ENCODE results near the gene ARL3. TPM values are rescaled to one million over a fixed set of nuclear protein-coding genes. Genes with fewer than 3 reads are reported as not detected.

ARL3 gene
- total RNA-seq, 4 donors from 2014 or later, result 2.2 to 3.4 (median 2.8) TPM

DNA sequence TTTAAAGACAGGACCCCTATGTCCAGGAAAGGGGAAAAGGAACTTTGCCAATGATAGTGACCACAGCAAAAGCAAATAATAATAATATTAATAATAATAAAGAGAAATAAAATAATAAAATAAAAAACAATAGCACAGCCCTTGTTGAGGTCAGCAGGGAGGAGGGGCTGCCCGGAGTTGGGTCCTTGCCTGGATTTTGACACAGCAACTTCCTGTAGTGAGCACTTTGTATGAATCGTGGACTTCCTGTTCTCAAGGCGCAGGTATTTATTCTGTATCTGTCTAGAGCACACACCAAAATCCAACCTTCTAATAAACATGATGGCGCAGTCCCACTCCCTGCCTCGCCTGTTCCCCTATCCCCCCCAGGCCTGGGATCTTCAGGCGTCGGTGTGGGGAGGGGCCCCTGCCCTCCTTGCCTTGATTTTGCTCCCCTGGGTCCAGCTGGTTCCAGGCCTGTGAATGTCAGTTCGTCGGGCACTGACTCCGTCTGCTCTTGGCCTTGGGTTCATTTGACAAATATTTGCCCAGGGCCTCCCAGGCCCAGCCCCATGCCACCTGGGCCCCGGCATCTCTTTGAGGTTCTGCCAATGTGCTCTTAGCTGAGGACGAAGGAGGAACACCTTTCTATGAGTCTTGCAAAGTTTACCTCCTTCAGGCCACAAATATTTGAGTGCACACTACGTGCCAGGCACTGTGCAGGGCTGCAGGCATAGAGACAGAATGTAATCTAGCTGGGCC, 56.0 kb downstream of the ARL3 start:
- H3K9me3 ChIP-seq, result no peaks in the 10 kb centered on the region
- peak overlapping the region; percentile 78 to 81 (median 80) for H3K27ac ChIP-seq
- H3K4me3 ChIP-seq, result no peak overlapping the region
- 20 to 48% methylated on average over 2 to 13 of the region's 13 CpGs for WGBS, 2 donors (ENCODE audit: low coverage in 1 of 2)
- peak; percentile 70 for DNase-seq
- in situ Hi-C loops (cut with MboI; ENCODE audit: low pct_ligation_motif_present in 1 of 4, low pct_unique_long_range_greater_than_20kb in 1 of 4, low sequenced_read_pairs in 3 of 4), result no loop called here
- H3K4me1 ChIP-seq, result peaks cover 28 to 50% (median 36%) of the 10 kb centered on the region in 4 donors
- TF ChIP-seq, protein P1, sequence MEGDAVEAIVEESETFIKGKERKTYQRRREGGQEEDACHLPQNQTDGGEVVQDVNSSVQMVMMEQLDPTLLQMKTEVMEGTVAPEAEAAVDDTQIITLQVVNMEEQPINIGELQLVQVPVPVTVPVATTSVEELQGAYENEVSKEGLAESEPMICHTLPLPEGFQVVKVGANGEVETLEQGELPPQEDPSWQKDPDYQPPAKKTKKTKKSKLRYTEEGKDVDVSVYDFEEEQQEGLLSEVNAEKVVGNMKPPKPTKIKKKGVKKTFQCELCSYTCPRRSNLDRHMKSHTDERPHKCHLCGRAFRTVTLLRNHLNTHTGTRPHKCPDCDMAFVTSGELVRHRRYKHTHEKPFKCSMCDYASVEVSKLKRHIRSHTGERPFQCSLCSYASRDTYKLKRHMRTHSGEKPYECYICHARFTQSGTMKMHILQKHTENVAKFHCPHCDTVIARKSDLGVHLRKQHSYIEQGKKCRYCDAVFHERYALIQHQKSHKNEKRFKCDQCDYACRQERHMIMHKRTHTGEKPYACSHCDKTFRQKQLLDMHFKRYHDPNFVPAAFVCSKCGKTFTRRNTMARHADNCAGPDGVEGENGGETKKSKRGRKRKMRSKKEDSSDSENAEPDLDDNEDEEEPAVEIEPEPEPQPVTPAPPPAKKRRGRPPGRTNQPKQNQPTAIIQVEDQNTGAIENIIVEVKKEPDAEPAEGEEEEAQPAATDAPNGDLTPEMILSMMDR (IDR thresholded peaks at IDR 0.05), result no peak
- TF ChIP-seq POLR2A (IDR thresholded peaks at IDR 0.05) (peak; percentile 21), POLR2AphosphoS5 (IDR thresholded peaks at IDR 0.05) (peak in 2 of 3 donors; percentile 46 to 63)
- peaks cover 0 to 34% (median 0%) of the 10 kb centered on the region in 4 donors for H3K36me3 ChIP-seq
- intact Hi-C loops (cut with DNase I; ENCODE audit: low total_unique reads), result no loop called here
- H3K27me3 ChIP-seq, result no peaks in the 10 kb centered on the region

GRCh38 chr10:102657451-102657850, 56.7 kb downstream of the ARL3 start:
- peaks cover 0 to 34% (median 0%) of the 10 kb centered on the region in 4 donors for H3K36me3 ChIP-seq
- in situ Hi-C loops (cut with MboI; ENCODE audit: low pct_ligation_motif_present in 1 of 4, low pct_unique_long_range_greater_than_20kb in 1 of 4, low sequenced_read_pairs in 3 of 4) (no loop called here), intact Hi-C loops (cut with DNase I; ENCODE audit: low total_unique reads) (no loop called here)
- TF ChIP-seq, protein P1 (IDR thresholded peaks at IDR 0.05), result no peak
- no peak for TF ChIP-seq POLR2AphosphoS5 (IDR thresholded peaks at IDR 0.05)
- no peak for TF ChIP-seq EP300 (IDR thresholded peaks at IDR 0.05; ENCODE audit: low read depth)
- 45% methylated on average over 11 of the region's 11 CpGs; no CpG with 5 or more reads in 1 of the 2 donors for WGBS, 2 donors (ENCODE audit: low coverage in 1 of 2)
- H3K27me3 ChIP-seq, result no peaks in the 10 kb centered on the region
- DNase-seq, result no peak
- peak overlapping the region; percentile 78 to 81 (median 80) for H3K27ac ChIP-seq
- H3K9me3 ChIP-seq, result no peaks in the 10 kb centered on the region
- peaks cover 30 to 56% (median 36%) of the 10 kb centered on the region in 4 donors for H3K4me1 ChIP-seq
- no peak overlapping the region for H3K4me3 ChIP-seq

DNA sequence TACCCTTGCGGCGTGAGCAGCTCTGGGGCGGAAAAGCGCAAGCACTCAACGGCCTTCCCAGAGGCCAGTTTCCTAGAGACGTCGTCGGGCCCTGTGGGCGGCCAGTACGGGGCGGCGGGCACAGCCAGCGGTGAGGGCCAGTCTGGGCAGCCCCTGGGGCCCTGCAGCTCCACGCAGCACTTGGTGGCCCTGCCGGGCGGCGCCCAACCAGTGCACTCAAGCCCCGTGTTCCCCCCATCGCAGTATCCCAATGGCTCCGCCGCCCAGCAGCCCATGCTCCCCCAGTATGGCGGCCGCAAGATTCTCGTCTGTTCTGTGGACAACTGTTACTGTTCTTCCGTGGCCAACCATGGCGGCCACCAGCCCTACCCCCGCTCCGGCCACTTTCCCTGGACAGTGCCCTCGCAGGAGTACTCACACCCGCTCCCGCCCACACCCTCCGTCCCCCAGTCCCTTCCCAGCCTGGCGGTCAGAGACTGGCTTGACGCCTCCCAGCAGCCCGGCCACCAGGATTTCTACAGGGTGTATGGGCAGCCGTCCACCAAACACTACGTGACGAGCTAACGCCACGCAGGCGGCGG, 57.3 kb downstream of the ARL3 start:
- H3K27ac ChIP-seq, result peak overlapping the region; percentile 78 to 81 (median 80)
- H3K9me3 ChIP-seq, result no peaks in the 10 kb centered on the region
- in situ Hi-C loops (cut with MboI; ENCODE audit: low pct_ligation_motif_present in 1 of 4, low pct_unique_long_range_greater_than_20kb in 1 of 4, low sequenced_read_pairs in 3 of 4), result no loop called here
- WGBS, 2 donors (ENCODE audit: low coverage in 1 of 2), result 86 to 100% methylated on average over 1 to 42 of the region's 42 CpGs
- no peak for TF ChIP-seq POLR2AphosphoS5 (IDR thresholded peaks at IDR 0.05)
- no peak for TF ChIP-seq EP300 (IDR thresholded peaks at IDR 0.05; ENCODE audit: low read depth)
- TF ChIP-seq POLR2A (IDR thresholded peaks at IDR 0.05), result no peak
- TF ChIP-seq, protein P1 (IDR thresholded peaks at IDR 0.05), result no peak
- H3K27me3 ChIP-seq, result no peaks in the 10 kb centered on the region
- peaks cover 0 to 34% (median 0%) of the 10 kb centered on the region in 4 donors for H3K36me3 ChIP-seq
- no peak for DNase-seq
- intact Hi-C loops (cut with DNase I; ENCODE audit: low total_unique reads), result no loop called here
- H3K4me1 ChIP-seq, result peaks cover 31 to 62% (median 37%) of the 10 kb centered on the region in 4 donors
- H3K4me3 ChIP-seq, result no peak overlapping the region

- Histone ChIP-seq H3K9me3 (no peaks in the 10 kb centered on the region), H3K36me3 (peaks cover 0 to 34% (median 0%) of the 10 kb centered on the region in 4 donors), H3K27me3 (no peaks in the 10 kb centered on the region), H3K27ac (peak overlapping the region in 1 of 4 donors; percentile 80), H3K4me3 (no peak overlapping the region), H3K4me1 (peaks cover 31 to 65% (median 39%) of the 10 kb centered on the region in 4 donors)
- intact Hi-C loops (cut with DNase I; ENCODE audit: low total_unique reads), result no loop called here
- TF ChIP-seq, protein P1 (IDR thresholded peaks at IDR 0.05), result no peak
- no peak for TF ChIP-seq POLR2A (IDR thresholded peaks at IDR 0.05)
- no peak for TF ChIP-seq EP300 (IDR thresholded peaks at IDR 0.05; ENCODE audit: low read depth)
- no peak for TF ChIP-seq POLR2AphosphoS5 (IDR thresholded peaks at IDR 0.05)
- WGBS, 2 donors (ENCODE audit: low coverage in 1 of 2), result 94% methylated on average over 12 of the region's 12 CpGs; no CpG with 5 or more reads in 1 of the 2 donors
- in situ Hi-C loops (cut with MboI; ENCODE audit: low pct_ligation_motif_present in 1 of 4, low pct_unique_long_range_greater_than_20kb in 1 of 4, low sequenced_read_pairs in 3 of 4), result no loop called here
- DNase-seq, result no peak
These were observed 58.2 kb downstream of the ARL3 start for GRCh38 chr10:102656026-102656425.
